ENCODE data around the gene CAMK2A. TPM values are rescaled to one million over a fixed set of nuclear protein-coding genes. Genes with fewer than 3 reads are reported as not detected.

CAMK2A gene
- total RNA-seq, 4 donors from 2014 or later: not detected

GRCh38 chr5:150313501-150313900, 23.9 kb upstream of the CAMK2A start:
- TF ChIP-seq CTCF (IDR thresholded peaks at IDR 0.05): no peak
- TF ChIP-seq POLR2A (IDR thresholded peaks at IDR 0.05): no peak
- Histone ChIP-seq H3K27me3 (no peaks in the 10 kb centered on the region), H3K27ac (no peak overlapping the region), H3K4me3 (replicated peaks in 1 of 3) (no peak overlapping the region), H3K36me3 (no peaks in the 10 kb centered on the region), H3K9me3 (no peaks in the 10 kb centered on the region), H3K4me1 (no peaks in the 10 kb centered on the region)
- intact Hi-C loops (cut with DNase I): no loop called here
- no peak for DNase-seq
- WGBS, 2 donors: 90 to 92% methylated on average over 6 of the region's 6 CpGs

- no peak for DNase-seq
- TF ChIP-seq CTCF (IDR thresholded peaks at IDR 0.05) (no peak), POLR2A (IDR thresholded peaks at IDR 0.05) (no peak)
- intact Hi-C loops (cut with DNase I): no loop called here
- Histone ChIP-seq H3K4me3 (replicated peaks in 1 of 3) (no peak overlapping the region), H3K36me3 (no peaks in the 10 kb centered on the region), H3K9me3 (no peaks in the 10 kb centered on the region), H3K4me1 (no peaks in the 10 kb centered on the region), H3K27ac (no peak overlapping the region), H3K27me3 (no peaks in the 10 kb centered on the region)
- 89 to 90% methylated on average over 6 of the region's 6 CpGs for WGBS, 2 donors
Measured at GRCh38 chr5:150312518-150312917, 22.9 kb upstream of the CAMK2A start.

- Histone ChIP-seq H3K36me3 (no peaks in the 10 kb centered on the region), H3K4me3 (replicated peaks in 1 of 3) (no peak overlapping the region), H3K27me3 (no peaks in the 10 kb centered on the region), H3K4me1 (no peaks in the 10 kb centered on the region), H3K27ac (no peak overlapping the region), H3K9me3 (no peaks in the 10 kb centered on the region)
- DNase-seq: no peak
- TF ChIP-seq CTCF (IDR thresholded peaks at IDR 0.05) (no peak), POLR2A (IDR thresholded peaks at IDR 0.05) (no peak)
- intact Hi-C loops (cut with DNase I): no loop called here
- WGBS, 2 donors: 68 to 72% methylated on average over 7 of the region's 7 CpGs
Measured at GRCh38 chr5:150311015-150311692, 21.6 kb upstream of the CAMK2A start.

GRCh38 chr5:150310246-150310645, 20.7 kb upstream of the CAMK2A start:
- no peak overlapping the region for H3K4me3 ChIP-seq (replicated peaks in 1 of 3)
- H3K9me3 ChIP-seq: no peaks in the 10 kb centered on the region
- H3K4me1 ChIP-seq: no peaks in the 10 kb centered on the region
- no peaks in the 10 kb centered on the region for H3K27me3 ChIP-seq
- no peak for DNase-seq
- intact Hi-C loops (cut with DNase I): no loop called here
- TF ChIP-seq CTCF (IDR thresholded peaks at IDR 0.05) (no peak), POLR2A (IDR thresholded peaks at IDR 0.05) (no peak)
- H3K36me3 ChIP-seq: no peaks in the 10 kb centered on the region
- WGBS, 2 donors: 87 to 91% methylated on average over 5 of the region's 5 CpGs
- no peak overlapping the region for H3K27ac ChIP-seq

- H3K9me3 ChIP-seq: no peaks in the 10 kb centered on the region
- no peak overlapping the region for H3K4me3 ChIP-seq (replicated peaks in 1 of 3)
- WGBS, 2 donors: 93% methylated on average over 1 of the region's 1 CpG
- H3K4me1 ChIP-seq: no peaks in the 10 kb centered on the region
- no peak overlapping the region for H3K27ac ChIP-seq
- H3K36me3 ChIP-seq: no peaks in the 10 kb centered on the region
- no peak for TF ChIP-seq POLR2A (IDR thresholded peaks at IDR 0.05)
- no peak for TF ChIP-seq CTCF (IDR thresholded peaks at IDR 0.05)
- no peaks in the 10 kb centered on the region for H3K27me3 ChIP-seq
- DNase-seq: no peak
- intact Hi-C loops (cut with DNase I): no loop called here
Measured at GRCh38 chr5:150309886-150310239, 20.3 kb upstream of the CAMK2A start.
